HT-29 (cell line): ENCODE measurements around the gene NKAIN2. TPM values are rescaled to one million over a fixed set of nuclear protein-coding genes. Genes with fewer than 3 reads are reported as not detected.
A peak's percentile ranks its signal among the peaks of the same experiment; 100 is the strongest.

ENCODE experiments used
- DNase-seq: peaks from one replicate; pipeline ENCODE4 v3.0.0-alpha.2; 2015; ENCODE audit warnings: low spot score
- total RNA-seq: library from RNA; depleted of rRNA; stranded (reverse); fragments of >200 nt; shearing (Covaris generic); gene quantifications from 2 replicates; pipeline ENCODE4 v1.2.3, GENCODE V29; 2014

NKAIN2 gene
- total RNA-seq, 1 experiment from 2014 or later = 0.13 TPM

GRCh38 chr6:124753562-124754105 lies 950.0 kb downstream of the NKAIN2 start:
- no peak for DNase-seq

- DNase-seq = no peak
Measured at GRCh38 chr6:124755321-124755720, 951.7 kb downstream of the NKAIN2 start.

- DNase-seq = no peak
Measured at GRCh38 chr6:124757560-124757959, 953.9 kb downstream of the NKAIN2 start.

- DNase-seq = no peak
Measured at GRCh38 chr6:124758663-124759062, 955.0 kb downstream of the NKAIN2 start.

GRCh38 chr6:124765280-124765679 lies 961.6 kb downstream of the NKAIN2 start:
- DNase-seq = no peak

GRCh38 chr6:124768224-124768623 lies 964.6 kb downstream of the NKAIN2 start:
- DNase-seq = no peak

GRCh38 chr6:124769811-124770544 lies 966.3 kb downstream of the NKAIN2 start:
- no peak for DNase-seq

GRCh38 chr6:124770784-124771183 lies 967.1 kb downstream of the NKAIN2 start:
- no peak for DNase-seq

- no peak for DNase-seq
Measured at GRCh38 chr6:124772733-124773319, 969.2 kb downstream of the NKAIN2 start.

GRCh38 chr6:124775121-124775520 lies 971.5 kb downstream of the NKAIN2 start:
- no peak for DNase-seq

GRCh38 chr6:124777863-124778262 lies 974.2 kb downstream of the NKAIN2 start:
- no peak for DNase-seq

- DNase-seq = no peak
Measured at GRCh38 chr6:124780623-124781022, 977.0 kb downstream of the NKAIN2 start.

GRCh38 chr6:124783344-124783743 lies 979.7 kb downstream of the NKAIN2 start:
- no peak for DNase-seq

GRCh38 chr6:124791156-124791555 lies 987.5 kb downstream of the NKAIN2 start:
- DNase-seq = no peak

- no peak for DNase-seq
Measured at GRCh38 chr6:124792386-124792785, 988.7 kb downstream of the NKAIN2 start.

GRCh38 chr6:124793398-124793797 lies 989.7 kb downstream of the NKAIN2 start:
- DNase-seq = no peak

GRCh38 chr6:124795643-124796463 lies 992.2 kb downstream of the NKAIN2 start:
- DNase-seq = peak; percentile 29

GRCh38 chr6:124796464-124796970 lies 992.9 kb downstream of the NKAIN2 start:
- no peak for DNase-seq

GRCh38 chr6:124797224-124797623 lies 993.6 kb downstream of the NKAIN2 start:
- DNase-seq = no peak

- peak; percentile 2 for DNase-seq
Measured at GRCh38 chr6:124798942-124799496, 995.4 kb downstream of the NKAIN2 start.

- no peak for DNase-seq
Measured at GRCh38 chr6:124799638-124800037, 996.0 kb downstream of the NKAIN2 start.

GRCh38 chr6:124800222-124800621 lies 996.6 kb downstream of the NKAIN2 start:
- DNase-seq = no peak
